Caki2 (cell line): Measurements from ENCODE around the gene SECTM1. TPM values are rescaled to one million over a fixed set of nuclear protein-coding genes. Genes with fewer than 3 reads are reported as not detected.

ENCODE experiments used
- DNase-seq: peaks from one replicate; pipeline ENCODE4 v3.0.0-alpha.2; 2015; ENCODE audit warnings: low read depth
- in situ Hi-C: cut with HindIII; loops from 2 replicates; pipeline ENCODE4 v1.10.0; 2016; ENCODE audit warnings: low sequenced_read_pairs, low pct_unique_long_range_greater_than_20kb, mixed read lengths
- total RNA-seq: library from RNA; depleted of rRNA; stranded (reverse); fragments of >200 nt; shearing (Covaris generic); gene quantifications from 2 replicates; pipeline ENCODE4 v1.2.3, GENCODE V29; 2014; ENCODE audit warnings: low replicate concordance

The SECTM1 gene
- total RNA-seq, 1 experiment from 2014 or later, result 0.24 TPM

GRCh38 chr17:82309656-82310570 lies 23.7 kb downstream of the SECTM1 start:
- no peak for DNase-seq

GRCh38 chr17:82305727-82306300 lies 27.8 kb downstream of the SECTM1 start:
- in situ Hi-C loops, result no loop called here
- DNase-seq, result no peak

More at GRCh38 chr17:82309656-82310570, 23.7 kb downstream of the SECTM1 start:
- in situ Hi-C loops, result no loop called here

GRCh38 chr17:82304826-82305726 lies 28.5 kb downstream of the SECTM1 start:
- DNase-seq, result no peak
- in situ Hi-C loops, result no loop called here

- in situ Hi-C loops, result no loop called here
- no peak for DNase-seq
Observed at GRCh38 chr17:82303944-82304808, 29.4 kb downstream of the SECTM1 start.

- no peak for DNase-seq
- in situ Hi-C loops, result no loop called here
Observed at GRCh38 chr17:82302991-82303943, 30.3 kb downstream of the SECTM1 start.

- no peak for DNase-seq
- in situ Hi-C loops, result no loop called here
Observed at GRCh38 chr17:82302568-82302963, 31.0 kb downstream of the SECTM1 start.

- no peak for DNase-seq
- in situ Hi-C loops, result no loop called here
Observed at GRCh38 chr17:82301916-82302567, 31.5 kb downstream of the SECTM1 start.

GRCh38 chr17:82301300-82301915 lies 32.2 kb downstream of the SECTM1 start:
- in situ Hi-C loops, result no loop called here
- DNase-seq, result no peak

GRCh38 chr17:82300707-82301270 lies 32.8 kb downstream of the SECTM1 start:
- in situ Hi-C loops, result no loop called here
- peak; percentile 29 for DNase-seq

GRCh38 chr17:82300228-82300627 lies 33.3 kb downstream of the SECTM1 start:
- in situ Hi-C loops, result no loop called here
- DNase-seq, result no peak

- in situ Hi-C loops, result no loop called here
- no peak for DNase-seq
Observed at GRCh38 chr17:82299452-82299851, 34.1 kb downstream of the SECTM1 start.

- no peak for DNase-seq
- in situ Hi-C loops, result no loop called here
Observed at GRCh38 chr17:82298538-82299421, 34.8 kb downstream of the SECTM1 start.

GRCh38 chr17:82297714-82298537 lies 35.6 kb downstream of the SECTM1 start:
- DNase-seq, result peak; percentile 87

GRCh38 chr17:82297280-82297713 lies 36.3 kb downstream of the SECTM1 start:
- DNase-seq, result peak; percentile 77
- in situ Hi-C loops, result no loop called here

More at GRCh38 chr17:82297714-82298537, 35.6 kb downstream of the SECTM1 start:
- in situ Hi-C loops, result no loop called here
